HG03432 (cell line): ENCODE data around the gene ACSM2B.
"Not testable (repeated sequence)": the region's sequence is repeated elsewhere in the genome, so short reads cannot be mapped to it uniquely, and the experiment has no call there.

Experiments used
- ATAC-seq: cut with Tn5 transposase; IDR thresholded peaks from one replicate; pipeline ENCODE4 v1.9.1; 2021; ENCODE audit warnings: mild to moderate bottlenecking, moderate library complexity; ENCODE audit not compliant: unreplicated experiment

The ACSM2B gene

GRCh38 chr16:20598832-20599469 is 22.8 kb upstream of the ACSM2B start:
- no peak for ATAC-seq

- not testable (repeated sequence) for ATAC-seq
Measured at GRCh38 chr16:20595694-20596093, 19.5 kb upstream of the ACSM2B start.

- ATAC-seq, result not testable (repeated sequence)
Measured at GRCh38 chr16:20595068-20595467, 18.9 kb upstream of the ACSM2B start.

GRCh38 chr16:20592780-20593179 is 16.6 kb upstream of the ACSM2B start:
- ATAC-seq, result not testable (repeated sequence)

GRCh38 chr16:20589486-20589885 is 13.3 kb upstream of the ACSM2B start:
- ATAC-seq, result not testable (repeated sequence)

GRCh38 chr16:20587645-20588074 is 11.5 kb upstream of the ACSM2B start:
- not testable (repeated sequence) for ATAC-seq

- ATAC-seq, result not testable (repeated sequence)
Measured at GRCh38 chr16:20586716-20587115, 10.5 kb upstream of the ACSM2B start.

GRCh38 chr16:20586112-20586511 is 9.9 kb upstream of the ACSM2B start:
- not testable (repeated sequence) for ATAC-seq

GRCh38 chr16:20580487-20581259 is 4.5 kb upstream of the ACSM2B start:
- not testable (repeated sequence) for ATAC-seq

GRCh38 chr16:20578091-20578490 is 1.9 kb upstream of the ACSM2B start:
- not testable (repeated sequence) for ATAC-seq

GRCh38 chr16:20569117-20569651 is 7.0 kb downstream of the ACSM2B start:
- not testable (repeated sequence) for ATAC-seq

- ATAC-seq, result no peak
Measured at GRCh38 chr16:20568404-20568803, 7.8 kb downstream of the ACSM2B start.

- no peak for ATAC-seq
Measured at GRCh38 chr16:20566864-20567263, 9.3 kb downstream of the ACSM2B start.

GRCh38 chr16:20565334-20565733 is 10.8 kb downstream of the ACSM2B start:
- ATAC-seq, result not testable (repeated sequence)

GRCh38 chr16:20564218-20564617 is 11.9 kb downstream of the ACSM2B start:
- ATAC-seq, result not testable (repeated sequence)

GRCh38 chr16:20555628-20556027 is 20.5 kb downstream of the ACSM2B start:
- not testable (repeated sequence) for ATAC-seq

GRCh38 chr16:20554689-20555088 is 21.5 kb downstream of the ACSM2B start:
- not testable (repeated sequence) for ATAC-seq

- ATAC-seq, result not testable (repeated sequence)
Measured at GRCh38 chr16:20553493-20553892, 22.7 kb downstream of the ACSM2B start.

- not testable (repeated sequence) for ATAC-seq
Measured at GRCh38 chr16:20546951-20547350, 29.2 kb downstream of the ACSM2B start.

- not testable (repeated sequence) for ATAC-seq
Measured at GRCh38 chr16:20546278-20546853, 29.8 kb downstream of the ACSM2B start.

- ATAC-seq, result not testable (repeated sequence)
Measured at GRCh38 chr16:20540603-20541316, 35.4 kb downstream of the ACSM2B start.
